HG03460 (cell line): ENCODE data around the gene HMMR.
"Not testable (repeated sequence)": the region's sequence is repeated elsewhere in the genome, so short reads cannot be mapped to it uniquely, and the experiment has no call there.

Experiments used
- ATAC-seq: cut with Tn5 transposase; IDR thresholded peaks from one replicate; pipeline ENCODE4 v1.9.1; 2021; ENCODE audit not compliant: unreplicated experiment

Gene HMMR

GRCh38 chr5:163505368-163506094 lies 45.1 kb downstream of the HMMR start, which contains the start of gene MAT2B:
MAT2B (plus strand) TSS chr5:163505619; CDS start chr5:163505687, 68 bp downstream.
- ATAC-seq: peak; percentile 85

GRCh38 chr5:163506095-163506457 lies 45.6 kb downstream of the HMMR start:
- ATAC-seq: peak; percentile 7

DNA sequence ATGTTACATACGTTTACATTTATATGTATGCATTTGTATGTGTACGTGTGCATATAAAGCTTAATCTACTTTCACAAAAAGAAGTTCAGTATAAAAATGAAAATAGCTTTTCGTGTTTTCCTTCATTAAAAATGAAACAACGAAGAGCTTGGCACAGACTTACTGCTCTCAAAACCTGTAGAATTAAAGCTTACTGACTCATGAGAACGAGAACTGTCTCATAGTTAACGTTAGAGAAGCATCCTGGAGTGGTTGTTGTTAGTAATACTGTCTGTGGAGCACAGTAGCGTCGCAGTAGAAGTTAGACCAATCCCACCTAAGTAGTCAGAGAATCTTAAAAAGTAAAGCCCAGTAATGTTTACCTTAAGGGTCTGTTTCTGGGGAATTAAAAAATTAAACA lies 46.3 kb downstream of the HMMR start:
- ATAC-seq: no peak

DNA sequence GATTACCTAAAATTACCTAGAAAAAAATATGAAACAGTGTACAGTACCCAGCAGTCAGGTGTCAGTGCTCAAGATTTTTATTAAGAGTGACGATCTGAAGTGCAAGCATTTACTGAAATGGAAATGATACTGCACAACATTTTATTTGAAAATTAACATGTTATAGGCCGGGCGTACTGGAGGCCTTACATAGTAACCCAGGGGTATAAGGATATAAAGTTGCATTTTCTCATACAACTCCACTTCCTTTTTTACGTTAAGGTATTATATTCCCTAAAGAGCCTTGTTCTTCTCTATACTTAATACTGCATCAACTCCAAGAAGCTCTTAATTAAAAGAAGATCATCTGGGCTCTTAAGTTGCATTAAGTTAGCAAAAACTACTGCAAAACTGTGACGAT lies 48.3 kb downstream of the HMMR start:
- ATAC-seq: no peak

GRCh38 chr5:163509291-163509951 lies 49.0 kb downstream of the HMMR start:
- ATAC-seq: no peak

- ATAC-seq: no peak
These were observed 52.1 kb downstream of the HMMR start for GRCh38 chr5:163512526-163512925.

- ATAC-seq: no peak
These were observed 64.7 kb downstream of the HMMR start for GRCh38 chr5:163525096-163525495.

GRCh38 chr5:163529698-163530097 lies 69.3 kb downstream of the HMMR start:
- no peak for ATAC-seq

GRCh38 chr5:163531272-163531671 lies 70.8 kb downstream of the HMMR start:
- ATAC-seq: no peak

DNA sequence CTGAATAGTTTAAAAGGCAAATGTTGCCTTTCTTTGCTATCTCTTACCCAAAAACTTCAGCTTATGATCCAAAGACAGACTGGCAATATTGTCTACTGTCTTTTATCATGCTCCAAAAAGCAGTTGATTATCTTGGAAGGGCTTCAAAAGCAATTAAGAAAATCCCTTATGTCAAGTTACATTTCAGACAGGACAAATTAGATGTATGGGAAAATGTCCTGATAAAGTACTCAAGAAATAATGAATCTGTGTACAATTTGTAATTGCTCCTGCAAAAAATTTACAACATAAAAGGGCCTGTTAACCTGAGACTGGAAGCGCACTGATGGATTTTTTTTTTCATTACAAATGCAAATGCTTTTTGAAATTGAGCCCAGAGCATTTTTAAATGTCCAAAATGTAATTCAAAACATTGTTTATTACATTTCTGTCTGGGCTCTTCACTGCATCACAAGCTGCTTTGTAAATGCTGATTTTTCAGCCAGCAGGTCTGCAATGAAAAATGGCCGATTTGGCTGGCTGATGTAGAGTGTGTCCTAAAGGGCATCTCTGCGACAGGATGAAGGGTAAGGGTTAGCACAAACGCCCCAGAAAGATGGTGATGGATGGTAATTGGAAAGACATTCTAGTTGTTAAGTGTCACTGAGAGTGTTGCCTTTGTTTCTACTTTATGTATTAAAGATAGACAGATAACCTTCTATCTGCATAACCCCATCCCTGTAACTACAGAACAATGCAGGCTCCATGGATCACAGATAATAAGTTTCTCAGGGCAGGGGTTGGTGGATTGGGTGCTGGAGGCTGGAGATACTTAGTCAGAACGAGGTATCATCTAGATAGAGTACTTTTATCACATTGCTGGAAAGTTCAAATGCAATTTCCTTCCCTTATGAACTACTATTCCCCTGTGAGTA lies 72.0 kb downstream of the HMMR start:
- no peak for ATAC-seq

GRCh38 chr5:163533223-163533622 lies 72.8 kb downstream of the HMMR start:
- ATAC-seq: no peak

DNA sequence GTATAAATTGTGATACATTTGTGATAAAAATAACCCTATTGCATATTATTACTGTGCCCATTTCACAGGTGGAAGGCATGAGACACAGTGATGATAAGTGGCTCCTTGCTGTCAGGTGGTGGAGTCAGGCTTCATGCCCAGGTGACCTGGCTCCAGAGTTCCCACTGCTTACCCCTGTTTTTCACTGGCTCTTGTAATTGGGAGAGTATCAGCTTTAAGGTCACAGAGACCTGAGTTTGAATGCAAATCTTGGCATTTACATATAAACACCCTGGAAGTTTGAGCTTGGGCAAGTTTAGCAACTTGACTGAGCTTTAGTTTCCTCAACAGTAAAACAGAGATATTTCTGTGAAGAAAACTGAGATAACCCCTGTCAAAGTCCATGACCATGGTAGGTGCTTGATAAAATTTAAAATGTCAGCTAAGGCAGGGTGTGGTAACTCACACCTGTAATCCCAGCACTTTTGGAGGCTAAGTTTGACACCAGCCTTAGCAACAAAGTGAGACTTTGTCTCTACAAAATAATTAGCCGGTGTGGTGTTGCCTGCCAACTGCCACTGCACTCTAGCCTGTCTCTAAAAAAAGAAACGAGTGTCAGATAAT lies 74.2 kb downstream of the HMMR start:
- ATAC-seq: no peak

DNA sequence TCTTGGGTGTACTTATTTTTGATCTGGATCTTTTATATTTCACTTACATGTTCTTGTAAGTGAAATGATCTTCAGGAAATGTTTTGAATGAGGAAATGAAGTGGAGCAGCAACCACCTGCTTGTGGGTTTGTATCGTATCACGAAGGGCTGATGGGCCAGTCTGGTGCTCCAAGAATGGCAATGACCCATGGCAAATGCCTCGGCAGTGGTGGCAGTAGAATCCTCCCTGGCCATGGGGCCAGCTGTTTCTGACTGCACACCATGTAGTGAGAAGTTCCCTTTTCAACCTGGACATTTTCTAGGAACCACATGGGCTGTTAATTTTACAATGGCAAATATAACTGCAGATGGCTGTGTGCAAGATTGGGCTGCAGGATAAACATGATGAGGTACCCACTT lies 74.9 kb downstream of the HMMR start:
- no peak for ATAC-seq

DNA sequence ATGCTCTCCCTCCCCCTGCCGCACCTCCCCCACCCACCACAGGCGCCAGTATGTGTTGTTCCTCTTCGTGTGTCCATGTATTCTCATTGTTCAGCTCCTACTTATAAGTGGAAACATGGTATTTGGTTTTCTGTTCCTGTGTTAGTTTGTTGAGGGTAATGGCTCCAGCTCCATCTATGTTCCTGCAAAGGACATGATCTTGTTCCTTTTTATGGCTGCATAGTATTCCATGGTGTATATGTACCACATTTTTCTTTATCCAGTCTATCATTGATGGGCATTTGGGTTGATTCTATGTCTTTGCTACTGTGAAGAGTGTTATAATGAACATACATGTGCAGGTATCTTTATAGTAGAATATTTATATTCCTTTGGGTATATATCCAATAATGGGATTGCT lies 76.0 kb downstream of the HMMR start:
- not testable (repeated sequence) for ATAC-seq

GRCh38 chr5:163540696-163541095 lies 80.3 kb downstream of the HMMR start:
- ATAC-seq: no peak
